ENCODE data around the gene KCNJ10. TPM values are rescaled to one million over a fixed set of nuclear protein-coding genes. Genes with fewer than 3 reads are reported as not detected.

Gene KCNJ10
- total and polyA plus RNA-seq, 5 experiments from 2014 or later, result 0.29 TPM; not detected in 4

GRCh38 chr1:160097911-160098851 is 28.2 kb upstream of the KCNJ10 start, which contains the start of gene IGSF8:
TSS of gene IGSF8 (minus strand) at chr1:160098619. CDS start at chr1:160098472, 147 bp downstream.
- DNase-seq (peak; percentile 88 to 97 (median 93)), ATAC-seq (peak; percentile 66 to 68)
- peak within 1 kb of the TSS; percentile 89 to 97 (median 92) for H3K4me3 Mint-ChIP-seq
- peaks cover 0 to 18% (median 0%) of the 10 kb centered on the region in 3 donors for H3K36me3 Mint-ChIP-seq
- peak within 1 kb of the TSS; percentile 91 to 100 (median 99) for H3K27ac Mint-ChIP-seq
- H3K9me3 Mint-ChIP-seq, result no peaks in the 10 kb centered on the region
- peaks cover 36 to 87% (median 81%) of the 10 kb centered on the region in 4 donors for H3K4me1 Mint-ChIP-seq
- H3K27me3 Mint-ChIP-seq, result no peaks in the 10 kb centered on the region
- POLR2A ChIA-PET, result interaction anchor here (0.5 to 4.8 kb wide), 17 partner anchors 12 to 404 kb away, joined by 3 to 49 read pairs (median 4); partner anchors contain the start of genes DCAF8, KCNJ10 and PEX19

DNA sequence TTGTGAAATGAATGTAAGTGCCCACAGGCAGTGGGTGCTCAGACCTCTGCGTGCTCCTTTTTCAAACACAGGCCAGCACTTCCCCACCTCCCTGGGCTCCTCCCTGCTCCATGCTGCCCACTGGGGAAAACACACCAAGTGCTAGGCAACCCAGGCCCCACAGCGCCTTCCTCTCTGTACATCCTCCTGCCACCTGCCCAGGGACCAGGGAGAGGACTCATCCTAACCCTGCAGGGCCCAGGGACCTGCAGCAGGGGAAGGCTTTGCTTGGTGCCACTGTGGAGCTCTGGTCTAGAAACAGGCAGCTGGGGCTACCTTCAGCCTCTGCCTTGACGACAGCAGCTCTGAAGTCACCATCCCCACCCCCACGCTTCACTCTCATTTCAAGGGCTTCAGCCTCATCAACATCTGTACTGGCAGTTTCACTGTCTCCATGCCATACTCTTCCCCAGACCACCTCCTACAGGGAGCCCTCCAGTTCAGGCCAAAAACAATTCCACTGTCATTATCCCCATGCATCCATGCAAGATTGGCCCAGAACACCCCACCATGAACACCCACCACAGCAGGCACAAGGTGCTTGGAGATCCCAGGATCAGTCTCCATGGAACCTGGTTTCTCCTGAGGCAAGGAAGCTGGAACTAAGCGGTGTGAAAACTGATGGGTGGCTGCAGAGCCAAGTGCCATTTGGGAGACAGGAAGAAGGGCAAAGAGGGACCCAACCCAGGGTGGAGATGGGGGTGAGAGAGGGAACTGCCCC is 27.4 kb upstream of the KCNJ10 start:
- no peaks in the 10 kb centered on the region for H3K9me3 Mint-ChIP-seq
- H3K4me3 Mint-ChIP-seq, result peak overlapping the region; percentile 89 to 97 (median 92)
- no peaks in the 10 kb centered on the region for H3K27me3 Mint-ChIP-seq
- peaks cover 0 to 26% (median 0%) of the 10 kb centered on the region in 3 donors for H3K36me3 Mint-ChIP-seq
- ATAC-seq (no peak), DNase-seq (peak in 5 of 10 donors; percentile 17 to 31 (median 24))
- POLR2A ChIA-PET, result interaction anchor here (0.9 to 4.8 kb wide), 11 partner anchors 11 to 187 kb away, joined by 3 to 49 read pairs (median 8); partner anchors contain the start of genes DCAF8, KCNJ10 and PEX19
- H3K4me1 Mint-ChIP-seq, result peaks cover 32 to 85% (median 75%) of the 10 kb centered on the region in 4 donors
- peak overlapping the region; percentile 91 to 99 (median 93) for H3K27ac Mint-ChIP-seq

DNA sequence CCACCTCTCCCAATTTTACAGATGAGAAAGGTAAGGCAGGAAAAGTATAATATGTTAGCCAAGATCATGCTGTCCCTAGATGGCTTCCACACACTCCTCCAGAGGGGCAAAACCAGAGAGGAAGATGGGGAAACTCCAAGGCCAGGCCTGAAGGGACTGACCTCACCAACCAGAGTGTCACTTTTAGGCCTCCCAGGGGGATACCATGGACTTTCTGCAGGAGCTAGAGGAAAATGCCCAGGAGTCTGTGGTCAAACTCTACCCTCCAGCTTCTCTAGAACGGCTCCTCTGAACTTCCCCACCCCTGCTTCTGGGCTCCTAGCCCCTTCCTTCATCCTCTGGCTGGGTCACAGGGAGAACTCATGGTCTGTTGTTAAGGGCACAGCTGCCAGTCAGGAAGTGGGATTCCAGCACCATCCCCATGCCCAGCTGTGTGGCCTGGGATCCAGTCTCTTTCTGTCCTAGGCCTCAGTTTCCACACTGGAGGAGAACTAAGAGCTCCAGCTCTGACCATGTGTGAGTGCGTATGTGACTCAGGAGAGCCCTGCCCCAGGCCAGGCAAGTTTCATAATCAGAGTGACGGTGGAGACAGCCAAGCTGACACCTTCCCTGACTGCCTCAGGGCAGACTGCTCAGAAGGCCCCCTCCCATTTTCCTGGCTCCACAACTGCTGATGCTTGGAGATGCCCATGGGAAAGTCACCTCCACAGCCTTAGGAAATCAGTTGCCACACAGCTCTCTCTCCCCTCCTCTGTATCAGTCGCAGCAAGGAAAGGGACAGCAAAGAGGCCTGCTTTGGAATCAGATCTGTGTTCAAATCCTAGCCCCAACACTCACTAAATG is 26.5 kb upstream of the KCNJ10 start:
- peaks cover 0 to 30% (median 0%) of the 10 kb centered on the region in 3 donors for H3K36me3 Mint-ChIP-seq
- ATAC-seq (no peak), DNase-seq (no peak)
- no peaks in the 10 kb centered on the region for H3K9me3 Mint-ChIP-seq
- peaks cover 31 to 80% (median 67%) of the 10 kb centered on the region in 4 donors for H3K4me1 Mint-ChIP-seq
- H3K4me3 Mint-ChIP-seq, result peak overlapping the region; percentile 89 to 97 (median 92)
- no peaks in the 10 kb centered on the region for H3K27me3 Mint-ChIP-seq
- H3K27ac Mint-ChIP-seq, result peak overlapping the region; percentile 91 to 99 (median 93)
- POLR2A ChIA-PET, result interaction anchor here (1.3 to 4.8 kb wide), 3 partner anchors 10 to 188 kb away, joined by 4 to 49 read pairs (median 21); partner anchors contain the start of genes KCNJ9 and PEX19

DNA sequence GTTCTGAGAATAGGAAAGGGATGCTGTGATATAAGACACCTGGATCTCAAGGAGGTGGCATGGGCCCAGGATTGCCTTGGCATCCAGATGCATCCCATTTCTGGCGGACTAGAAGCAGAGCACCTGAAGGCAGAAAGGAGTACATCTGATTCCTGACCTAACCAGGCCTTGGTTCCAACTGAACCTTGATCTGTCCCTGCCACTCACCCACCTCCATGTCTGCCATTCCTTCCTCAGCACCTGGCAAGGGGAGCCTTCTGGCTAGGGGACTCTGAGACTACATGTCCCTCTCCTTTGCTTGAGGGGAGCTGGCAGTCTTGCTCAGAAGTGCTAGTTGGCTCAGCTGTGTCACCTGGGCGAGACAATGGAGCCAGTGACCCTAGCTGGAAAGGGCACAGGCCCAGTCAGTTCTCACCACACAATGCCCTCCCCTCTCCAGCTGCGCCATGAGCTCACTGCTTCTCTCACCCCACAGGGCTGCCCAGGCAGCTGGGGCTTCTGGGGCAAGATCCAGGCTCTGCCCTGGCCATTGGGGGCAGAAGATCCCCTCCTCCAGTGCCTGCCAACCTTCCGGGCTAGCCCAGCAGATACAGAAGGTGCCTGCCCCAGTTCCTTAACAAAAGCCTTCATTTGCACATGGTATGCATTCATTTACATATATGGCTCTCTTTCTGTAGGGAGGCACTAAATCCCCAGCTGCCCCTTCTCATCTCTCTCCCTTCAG is 25.6 kb upstream of the KCNJ10 start:
- POLR2A ChIA-PET, result interaction anchor here (0.6 to 4.8 kb wide), 4 partner anchors 8 to 193 kb away, joined by 4 to 49 read pairs (median 4); partner anchors contain the start of gene KCNJ9
- Mint-ChIP-seq H3K36me3 (peaks cover 0 to 34% (median 0%) of the 10 kb centered on the region in 3 donors), H3K9me3 (no peaks in the 10 kb centered on the region), H3K4me1 (peaks cover 26 to 71% (median 61%) of the 10 kb centered on the region in 4 donors), H3K4me3 (peak overlapping the region; percentile 89 to 97 (median 92)), H3K27ac (peak overlapping the region; percentile 29 to 99 (median 92)), H3K27me3 (no peaks in the 10 kb centered on the region)
- DNase-seq (no peak), ATAC-seq (no peak)

DNA sequence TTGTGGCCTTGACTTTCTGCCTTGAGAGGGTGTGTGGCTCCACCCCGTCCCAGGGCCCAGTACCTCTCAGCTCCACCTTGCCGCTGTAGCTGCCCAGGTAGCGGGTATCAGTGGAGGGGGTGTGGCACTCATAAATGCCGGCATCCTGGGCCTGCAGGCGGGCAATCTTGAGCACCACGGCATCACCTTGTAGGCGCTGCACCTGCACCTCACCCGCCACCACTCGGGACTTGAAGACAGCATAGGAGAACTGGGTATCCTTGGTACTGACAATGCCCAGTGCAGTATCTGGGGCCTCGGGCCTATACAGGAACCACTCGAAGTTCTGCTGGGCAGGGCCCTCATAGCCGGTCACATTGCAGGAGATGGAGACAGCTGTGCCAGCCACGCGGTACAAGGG is 24.8 kb upstream of the KCNJ10 start:
- Mint-ChIP-seq H3K9me3 (no peaks in the 10 kb centered on the region), H3K36me3 (peaks cover 0 to 34% (median 0%) of the 10 kb centered on the region in 3 donors), H3K27ac (peak overlapping the region in 2 of 10 donors; percentile 21 to 53), H3K27me3 (no peaks in the 10 kb centered on the region), H3K4me1 (peaks cover 26 to 66% (median 56%) of the 10 kb centered on the region in 4 donors), H3K4me3 (peak overlapping the region in 1 of 10 donors; percentile 22)
- POLR2A ChIA-PET, result interaction anchor here (0.6 to 4.8 kb wide), 4 partner anchors 8 to 193 kb away, joined by 4 to 49 read pairs (median 4); partner anchors contain the start of gene KCNJ9
- no peak for ATAC-seq
- no peak for DNase-seq

DNA sequence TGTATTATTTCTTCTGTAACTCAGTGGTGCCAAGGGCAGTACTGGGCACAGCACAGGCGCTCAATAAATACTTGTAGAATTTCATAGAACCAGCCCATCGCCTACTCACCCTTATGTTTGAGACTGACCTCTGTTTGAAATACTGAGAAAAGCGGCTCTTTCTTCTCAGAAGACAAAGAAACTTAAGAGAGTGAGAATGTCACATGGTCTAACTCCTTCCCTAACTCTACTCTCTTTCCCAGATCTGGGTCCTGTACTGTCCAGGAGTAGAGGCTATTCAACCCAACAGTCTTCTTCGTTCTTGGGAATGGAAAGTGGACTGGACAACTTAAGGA is 24.3 kb upstream of the KCNJ10 start:
- no peak for ATAC-seq
- Mint-ChIP-seq H3K27ac (peak overlapping the region in 1 of 10 donors; percentile 53), H3K4me3 (no peak overlapping the region), H3K36me3 (peaks cover 0 to 37% (median 0%) of the 10 kb centered on the region in 3 donors), H3K4me1 (peaks cover 22 to 62% (median 51%) of the 10 kb centered on the region in 4 donors), H3K27me3 (no peaks in the 10 kb centered on the region), H3K9me3 (no peaks in the 10 kb centered on the region)
- POLR2A ChIA-PET, result interaction anchor here (1.5 kb wide), 1 partner anchor 10 kb away, joined by 4 read pairs; no protein-coding TSS in a partner anchor
- no peak for DNase-seq

DNA sequence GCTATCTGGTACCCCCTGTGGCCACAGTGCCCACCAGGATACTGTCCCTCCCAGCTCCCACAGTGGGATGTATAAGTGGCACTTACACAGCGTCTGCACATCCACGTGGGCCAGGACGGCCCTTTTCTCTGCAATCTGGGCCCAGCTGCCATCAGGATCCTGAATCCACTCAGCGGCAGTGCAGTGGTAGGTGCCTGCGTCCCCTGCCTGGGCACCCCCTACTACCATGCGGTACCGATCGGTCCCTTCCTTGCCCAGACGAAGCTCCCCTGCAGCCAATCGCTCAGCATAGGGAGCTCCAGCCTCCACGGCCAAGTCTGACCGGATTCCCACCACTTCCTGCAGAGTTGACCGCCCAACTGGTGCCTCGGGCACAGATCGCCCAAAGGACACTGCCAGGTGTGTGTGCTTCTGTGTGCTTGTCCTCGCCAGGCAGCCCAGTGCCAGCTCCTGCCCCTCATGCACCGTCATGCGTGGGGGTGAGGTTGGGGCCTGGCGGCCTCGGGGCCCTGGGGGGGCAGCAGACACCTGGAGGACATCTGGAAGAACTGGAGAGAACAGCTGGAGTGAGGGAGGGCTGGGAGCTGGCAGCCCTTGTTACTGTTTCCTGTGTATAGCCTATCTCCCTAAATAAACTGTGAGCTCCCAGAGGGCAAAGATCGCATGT is 23.8 kb upstream of the KCNJ10 start:
- ATAC-seq (no peak), DNase-seq (no peak)
- Mint-ChIP-seq H3K36me3 (peaks cover 0 to 42% (median under 1%) of the 10 kb centered on the region in 3 donors), H3K27ac (peak overlapping the region in 1 of 10 donors; percentile 53), H3K4me1 (peaks cover 23 to 64% (median 50%) of the 10 kb centered on the region in 4 donors), H3K9me3 (no peaks in the 10 kb centered on the region), H3K4me3 (no peak overlapping the region), H3K27me3 (no peaks in the 10 kb centered on the region)
- POLR2A ChIA-PET, result no interaction called here

DNA sequence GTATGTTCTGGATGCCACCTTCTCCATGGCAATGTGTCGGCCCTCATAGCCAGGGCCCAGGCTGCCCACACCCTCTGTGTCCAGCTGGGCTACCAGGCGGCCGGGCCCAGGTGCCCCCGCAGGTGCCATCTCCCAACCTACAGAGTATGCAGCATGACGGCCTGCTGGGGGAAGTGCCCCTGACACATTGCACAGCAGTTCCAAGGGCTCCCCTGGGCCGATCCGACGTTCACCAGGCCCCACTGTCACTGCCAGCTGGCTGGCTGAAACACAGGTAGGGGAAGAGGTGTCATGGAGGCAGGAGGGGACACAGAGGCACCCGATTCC is 23.1 kb upstream of the KCNJ10 start:
- peaks cover 0 to 49% (median 4%) of the 10 kb centered on the region in 3 donors for H3K36me3 Mint-ChIP-seq
- H3K27ac Mint-ChIP-seq, result peak overlapping the region in 1 of 10 donors; percentile 12

DNA sequence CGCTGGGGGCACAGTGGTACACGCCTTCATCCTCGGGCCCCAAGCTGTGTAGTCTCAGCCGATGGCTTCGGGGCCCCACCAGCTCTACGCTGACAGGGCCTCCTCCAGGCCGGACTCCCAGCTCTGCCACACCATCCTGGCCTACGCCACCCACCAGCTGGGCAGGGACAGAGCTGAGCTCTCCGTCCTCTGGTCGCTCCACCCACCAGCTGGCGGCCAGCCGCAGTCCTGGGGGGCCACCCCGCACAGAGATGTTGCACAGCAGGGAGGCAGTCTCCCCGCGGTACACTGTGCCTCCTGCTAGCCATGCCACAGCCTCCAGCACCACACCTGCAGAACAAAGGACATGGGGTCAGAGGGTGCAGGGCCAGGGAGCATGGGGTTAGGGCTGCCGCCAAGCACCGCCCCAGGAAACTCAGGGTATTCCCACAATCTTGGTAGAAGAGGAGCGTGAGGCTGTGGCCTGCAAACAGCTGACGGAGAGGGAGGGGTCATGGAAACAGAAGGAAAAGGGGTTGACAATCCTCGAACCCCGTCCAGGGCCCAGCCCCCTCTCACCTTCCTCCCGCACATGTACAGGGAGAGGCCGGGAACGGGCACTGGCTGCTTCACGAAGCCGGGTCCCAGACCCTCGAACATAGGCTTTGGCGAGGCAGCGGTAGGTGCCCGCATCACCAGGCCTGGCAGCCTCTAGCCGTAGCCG is 22.6 kb upstream of the KCNJ10 start:
- Mint-ChIP-seq H3K9me3 (no peaks in the 10 kb centered on the region), H3K27ac (no peak overlapping the region), H3K36me3 (peaks cover 0 to 53% (median 4%) of the 10 kb centered on the region in 3 donors), H3K27me3 (no peaks in the 10 kb centered on the region), H3K4me3 (no peak overlapping the region), H3K4me1 (peaks cover 25 to 65% (median 45%) of the 10 kb centered on the region in 4 donors)
- no peak for ATAC-seq
- POLR2A ChIA-PET, result no interaction called here
- DNase-seq, result peak in 1 of 10 donors; percentile 38

More for the DNA sequence above, 23.1 kb upstream of the KCNJ10 start:
- Mint-ChIP-seq H3K4me1 (peaks cover 27 to 70% (median 50%) of the 10 kb centered on the region in 4 donors), H3K27me3 (no peaks in the 10 kb centered on the region), H3K9me3 (no peaks in the 10 kb centered on the region), H3K4me3 (no peak overlapping the region)
- DNase-seq (no peak), ATAC-seq (no peak)
- POLR2A ChIA-PET, result no interaction called here

- H3K27me3 Mint-ChIP-seq, result no peaks in the 10 kb centered on the region
- H3K4me1 Mint-ChIP-seq, result peaks cover 20 to 57% (median 37%) of the 10 kb centered on the region in 4 donors
- DNase-seq, result no peak
- H3K27ac Mint-ChIP-seq, result no peak overlapping the region
- POLR2A ChIA-PET, result no interaction called here
- H3K9me3 Mint-ChIP-seq, result no peaks in the 10 kb centered on the region
- peaks cover 0 to 59% (median 9%) of the 10 kb centered on the region in 3 donors for H3K36me3 Mint-ChIP-seq
- H3K4me3 Mint-ChIP-seq, result no peak overlapping the region
- ATAC-seq, result no peak
Observed at GRCh38 chr1:160091666-160092223, 21.8 kb upstream of the KCNJ10 start.
